HepG2 (cell line): ENCODE measurements around the gene GGA3. TPM values are rescaled to one million over a fixed set of nuclear protein-coding genes. Genes with fewer than 3 reads are reported as not detected.

Experiments
- HES4 ChIP-seq: sonication (generic); formaldehyde crosslinking; IDR thresholded peaks from 2 replicates; pipeline ENCODE4 v1.9.0; 2021; ENCODE audit warnings: mild to moderate bottlenecking, missing genetic modification reagents, borderline replicate concordance
- HMG20B ChIP-seq: conservative IDR thresholded peaks from 2 replicates; pipeline ENCODE4 v1.6.1; 2016; ENCODE audit warnings: missing genetic modification reagents, missing compliant biosample characterization
- KDM3A ChIP-seq: IDR thresholded peaks from 2 replicates; pipeline ENCODE4 v1.6.1; 2018; ENCODE audit warnings: low read depth, missing compliant biosample characterization
- KLF16 ChIP-seq, 2 experiments: sonication (generic) in 1 of 2; formaldehyde crosslinking in 1 of 2; IDR thresholded peaks; 2 replicates each; pipeline versions ENCODE4 v1.6.1 to v1.8.0; 2016 to 2023; ENCODE audit warnings: missing genetic modification reagents in 2 of 2, missing compliant biosample characterization in 1 of 2
- RFXAP ChIP-seq: sonication (generic); formaldehyde crosslinking; IDR thresholded peaks from 2 replicates; pipeline ENCODE4 v1.4.0; 2020; ENCODE audit warnings: missing genetic modification reagents, borderline replicate concordance
- RXRB ChIP-seq: IDR thresholded peaks from 2 replicates; pipeline ENCODE4 v1.6.1; 2016; ENCODE audit warnings: borderline replicate concordance, missing genetic modification reagents, missing compliant biosample characterization
- SETDB1 ChIP-seq: sonication (generic); formaldehyde crosslinking; IDR thresholded peaks from 2 replicates; pipeline ENCODE4 v1.5.1; 2020; ENCODE audit warnings: missing genetic modification reagents, mild to moderate bottlenecking, borderline replicate concordance
- SNAPC2 ChIP-seq: sonication (generic); formaldehyde crosslinking; IDR thresholded peaks from 2 replicates; pipeline ENCODE4 v1.8.1; 2022; ENCODE audit warnings: mild to moderate bottlenecking, missing genetic modification reagents
- TCF7 ChIP-seq: sonication (generic); IDR thresholded peaks from 2 replicates; pipeline ENCODE4 v1.6.1; 2016; ENCODE audit warnings: antibody characterized with exemption, low read depth
- ZBTB8A ChIP-seq: sonication (generic); formaldehyde crosslinking; IDR thresholded peaks from 2 replicates; pipeline ENCODE4 v1.4.0; 2020; ENCODE audit warnings: mild to moderate bottlenecking, low read depth, missing genetic modification reagents, borderline replicate concordance
- ZNF563 ChIP-seq: sonication (generic); formaldehyde crosslinking; IDR thresholded peaks from 2 replicates; pipeline ENCODE4 v1.8.0; 2022; ENCODE audit warnings: mild to moderate bottlenecking, moderate library complexity, missing genetic modification reagents
- ZNF781 ChIP-seq: sonication (generic); formaldehyde crosslinking; IDR thresholded peaks from 2 replicates; pipeline ENCODE4 v1.5.1; 2020; ENCODE audit warnings: borderline replicate concordance, mild to moderate bottlenecking, missing genetic modification reagents; ENCODE audit errors: not compliant biosample characterization
- ZNF782 ChIP-seq: sonication (generic); formaldehyde crosslinking; IDR thresholded peaks from 2 replicates; pipeline ENCODE4 v1.4.0; 2020; ENCODE audit warnings: missing genetic modification reagents, mild to moderate bottlenecking, borderline replicate concordance
- polyA plus RNA-seq, 8 experiments: library from polyadenylated mRNA; depleted of rRNA in 3 of 8; stranded (reverse) in 7 of 8; unstranded in 1 of 8; fragments of >200 nt; fragmentation: Illumina TruSeq in 4 of 8; extraction: Trizol in 4 of 8; gene quantifications; 2 replicates each; pipeline versions ENCODE4 v1.2.1 to v1.2.3, GENCODE V29; 2011 to 2016; ENCODE audit warnings: low read depth in 4 of 8, missing spikeins in 1 of 8, mixed read lengths in 1 of 8; ENCODE audit not compliant: insufficient read depth in 1 of 8
- total RNA-seq, 5 experiments: library from RNA; depleted of rRNA; stranded (reverse); fragments of >200 nt; fragmentation: Illumina TruSeq; extraction: Trizol; gene quantifications; 2 replicates each; pipeline ENCODE4 v1.2.3, GENCODE V29; 2016; ENCODE audit warnings: low read depth in 1 of 5
- TF ChIP-seq, protein P1 (sequence below): sonication (generic); formaldehyde crosslinking; IDR thresholded peaks from 2 replicates; pipeline ENCODE4 v1.5.1; 2020; ENCODE audit warnings: missing genetic modification reagents, mild to moderate bottlenecking, borderline replicate concordance
- TF ChIP-seq, protein P2 (sequence below): sonication (generic); formaldehyde crosslinking; IDR thresholded peaks from 2 replicates; pipeline ENCODE4 v1.4.0; 2020; ENCODE audit warnings: missing genetic modification reagents
- TF ChIP-seq, protein P3 (sequence below): sonication (generic); formaldehyde crosslinking; IDR thresholded peaks from 2 replicates; pipeline ENCODE4 v1.5.0; 2020; ENCODE audit warnings: missing genetic modification reagents
- TF ChIP-seq, protein P4 (sequence below): IDR thresholded peaks from 2 replicates; pipeline ENCODE4 v1.6.1; 2012; ENCODE audit warnings: low read depth, low read length, improper control_type of control experiment

GGA3 gene
- total and polyA plus RNA-seq, 2 of the 13 experiments (the other 11 are each of a cell fraction or from before 2014, with no cell fraction given): 28.4 to 43.7 TPM

DNA sequence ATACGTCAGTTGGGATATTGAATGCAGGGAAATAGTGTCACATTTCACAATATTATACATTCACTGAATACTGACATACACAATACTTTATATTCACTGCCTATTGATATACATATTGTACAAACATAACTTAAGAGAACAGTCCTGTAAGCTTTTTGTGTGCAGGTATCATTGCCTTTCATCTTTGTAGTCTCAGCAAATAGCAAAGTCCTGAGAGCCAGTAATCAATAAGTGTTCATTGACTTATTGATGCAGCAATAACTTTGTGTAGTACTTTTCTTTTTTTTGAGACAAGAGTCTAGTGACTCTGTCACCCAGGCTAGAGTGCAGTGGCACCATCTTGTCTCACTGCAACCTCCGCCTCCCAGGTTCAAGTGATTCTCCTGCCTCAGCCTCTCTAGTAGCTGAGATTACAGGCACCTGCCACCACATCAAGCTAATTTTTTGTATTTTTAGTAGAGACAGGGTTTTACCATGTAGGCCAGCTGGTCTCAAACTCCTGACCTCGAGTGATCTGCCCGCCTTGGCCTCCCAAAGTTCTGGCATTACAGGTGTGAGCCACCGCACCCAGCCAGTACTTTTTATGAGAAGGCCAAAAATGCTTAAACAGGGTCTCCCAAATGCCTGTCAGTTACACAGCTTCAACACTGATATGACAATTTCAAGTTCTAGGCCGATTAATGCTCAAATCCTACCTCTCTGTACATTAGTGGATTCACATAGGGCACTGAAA lies 61.4 kb downstream of the GGA3 start (continued):
- TF ChIP-seq, protein P1, sequence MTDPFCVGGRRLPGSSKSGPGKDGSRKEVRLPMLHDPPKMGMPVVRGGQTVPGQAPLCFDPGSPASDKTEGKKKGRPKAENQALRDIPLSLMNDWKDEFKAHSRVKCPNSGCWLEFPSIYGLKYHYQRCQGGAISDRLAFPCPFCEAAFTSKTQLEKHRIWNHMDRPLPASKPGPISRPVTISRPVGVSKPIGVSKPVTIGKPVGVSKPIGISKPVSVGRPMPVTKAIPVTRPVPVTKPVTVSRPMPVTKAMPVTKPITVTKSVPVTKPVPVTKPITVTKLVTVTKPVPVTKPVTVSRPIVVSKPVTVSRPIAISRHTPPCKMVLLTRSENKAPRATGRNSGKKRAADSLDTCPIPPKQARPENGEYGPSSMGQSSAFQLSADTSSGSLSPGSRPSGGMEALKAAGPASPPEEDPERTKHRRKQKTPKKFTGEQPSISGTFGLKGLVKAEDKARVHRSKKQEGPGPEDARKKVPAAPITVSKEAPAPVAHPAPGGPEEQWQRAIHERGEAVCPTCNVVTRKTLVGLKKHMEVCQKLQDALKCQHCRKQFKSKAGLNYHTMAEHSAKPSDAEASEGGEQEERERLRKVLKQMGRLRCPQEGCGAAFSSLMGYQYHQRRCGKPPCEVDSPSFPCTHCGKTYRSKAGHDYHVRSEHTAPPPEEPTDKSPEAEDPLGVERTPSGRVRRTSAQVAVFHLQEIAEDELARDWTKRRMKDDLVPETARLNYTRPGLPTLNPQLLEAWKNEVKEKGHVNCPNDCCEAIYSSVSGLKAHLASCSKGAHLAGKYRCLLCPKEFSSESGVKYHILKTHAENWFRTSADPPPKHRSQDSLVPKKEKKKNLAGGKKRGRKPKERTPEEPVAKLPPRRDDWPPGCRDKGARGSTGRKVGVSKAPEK (CRISPR knock-in tag): no peak
- TF ChIP-seq, protein P2, sequence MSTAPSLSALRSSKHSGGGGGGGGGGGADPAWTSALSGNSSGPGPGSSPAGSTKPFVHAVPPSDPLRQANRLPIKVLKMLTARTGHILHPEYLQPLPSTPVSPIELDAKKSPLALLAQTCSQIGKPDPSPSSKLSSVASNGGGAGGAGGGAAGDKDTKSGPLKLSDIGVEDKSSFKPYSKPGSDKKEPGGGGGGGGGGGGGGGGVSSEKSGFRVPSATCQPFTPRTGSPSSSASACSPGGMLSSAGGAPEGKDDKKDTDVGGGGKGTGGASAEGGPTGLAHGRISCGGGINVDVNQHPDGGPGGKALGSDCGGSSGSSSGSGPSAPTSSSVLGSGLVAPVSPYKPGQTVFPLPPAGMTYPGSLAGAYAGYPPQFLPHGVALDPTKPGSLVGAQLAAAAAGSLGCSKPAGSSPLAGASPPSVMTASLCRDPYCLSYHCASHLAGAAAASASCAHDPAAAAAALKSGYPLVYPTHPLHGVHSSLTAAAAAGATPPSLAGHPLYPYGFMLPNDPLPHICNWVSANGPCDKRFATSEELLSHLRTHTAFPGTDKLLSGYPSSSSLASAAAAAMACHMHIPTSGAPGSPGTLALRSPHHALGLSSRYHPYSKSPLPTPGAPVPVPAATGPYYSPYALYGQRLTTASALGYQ: peak; percentile 81
- TF ChIP-seq ZNF781 (CRISPR knock-in tag) (no peak), HMG20B (no peak), ZNF782 (CRISPR knock-in tag) (no peak), ZBTB8A (CRISPR knock-in tag) (no peak), RFXAP (no peak), SETDB1 (no peak), KDM3A (no peak), HES4 (CRISPR knock-in tag) (no peak), TCF7 (peak; percentile 93), ZNF563 (CRISPR knock-in tag) (no peak), KLF16 (CRISPR knock-in tag; IDR thresholded peaks at IDR 0.05) (0 out of 4 replicates have a peak, but pooled peaks of 1 of the 2 experiments have one; percentile 43), SNAPC2 (CRISPR knock-in tag) (no peak), RXRB (CRISPR knock-in tag) (peak; percentile 41; the same call in 1 of the 2 replicates)
- TF ChIP-seq, protein P3, sequence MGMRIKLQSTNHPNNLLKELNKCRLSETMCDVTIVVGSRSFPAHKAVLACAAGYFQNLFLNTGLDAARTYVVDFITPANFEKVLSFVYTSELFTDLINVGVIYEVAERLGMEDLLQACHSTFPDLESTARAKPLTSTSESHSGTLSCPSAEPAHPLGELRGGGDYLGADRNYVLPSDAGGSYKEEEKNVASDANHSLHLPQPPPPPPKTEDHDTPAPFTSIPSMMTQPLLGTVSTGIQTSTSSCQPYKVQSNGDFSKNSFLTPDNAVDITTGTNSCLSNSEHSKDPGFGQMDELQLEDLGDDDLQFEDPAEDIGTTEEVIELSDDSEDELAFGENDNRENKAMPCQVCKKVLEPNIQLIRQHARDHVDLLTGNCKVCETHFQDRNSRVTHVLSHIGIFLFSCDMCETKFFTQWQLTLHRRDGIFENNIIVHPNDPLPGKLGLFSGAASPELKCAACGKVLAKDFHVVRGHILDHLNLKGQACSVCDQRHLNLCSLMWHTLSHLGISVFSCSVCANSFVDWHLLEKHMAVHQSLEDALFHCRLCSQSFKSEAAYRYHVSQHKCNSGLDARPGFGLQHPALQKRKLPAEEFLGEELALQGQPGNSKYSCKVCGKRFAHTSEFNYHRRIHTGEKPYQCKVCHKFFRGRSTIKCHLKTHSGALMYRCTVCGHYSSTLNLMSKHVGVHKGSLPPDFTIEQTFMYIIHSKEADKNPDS: peak; percentile 44; the same call in 1 of the 2 replicates
- TF ChIP-seq, protein P4, sequence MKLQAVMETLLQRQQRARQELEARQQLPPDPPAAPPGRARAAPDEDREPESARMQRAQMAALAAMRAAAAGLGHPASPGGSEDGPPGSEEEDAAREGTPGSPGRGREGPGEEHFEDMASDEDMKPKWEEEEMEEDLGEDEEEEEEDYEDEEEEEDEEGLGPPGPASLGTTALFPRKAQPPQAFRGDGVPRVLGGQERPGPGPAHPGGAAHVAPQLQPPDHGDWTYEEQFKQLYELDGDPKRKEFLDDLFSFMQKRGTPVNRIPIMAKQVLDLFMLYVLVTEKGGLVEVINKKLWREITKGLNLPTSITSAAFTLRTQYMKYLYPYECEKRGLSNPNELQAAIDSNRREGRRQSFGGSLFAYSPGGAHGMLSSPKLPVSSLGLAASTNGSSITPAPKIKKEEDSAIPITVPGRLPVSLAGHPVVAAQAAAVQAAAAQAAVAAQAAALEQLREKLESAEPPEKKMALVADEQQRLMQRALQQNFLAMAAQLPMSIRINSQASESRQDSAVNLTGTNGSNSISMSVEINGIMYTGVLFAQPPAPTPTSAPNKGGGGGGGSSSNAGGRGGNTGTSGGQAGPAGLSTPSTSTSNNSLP: peak; percentile 63
